ENCODE measurements around the gene CAT. TPM values are rescaled to one million over a fixed set of nuclear protein-coding genes. Genes with fewer than 3 reads are reported as not detected.
A peak's percentile ranks its signal among the peaks of the same experiment; 100 is the strongest.

The CAT gene
- total RNA-seq, 3 donors from 2014 or later, result 11.8 to 14.6 (median 13.5) TPM

DNA sequence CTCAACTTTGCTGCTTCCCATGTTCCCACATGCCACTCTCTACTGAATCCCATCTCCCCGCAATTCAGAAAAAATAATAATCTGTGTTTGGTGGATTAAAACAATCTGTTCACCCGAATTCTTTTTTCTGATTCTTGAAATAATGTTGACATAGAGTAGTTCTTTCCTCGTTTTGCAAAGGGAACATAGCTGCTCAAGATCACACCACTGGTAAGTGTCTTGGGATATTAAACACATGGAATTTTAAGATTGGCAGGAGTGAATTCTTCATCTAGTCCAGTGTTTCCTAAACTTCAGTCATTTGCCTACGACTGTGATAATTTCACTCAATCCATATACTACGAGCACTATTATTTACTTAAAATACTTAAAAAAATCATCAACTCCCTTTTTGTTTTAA, 68.9 kb downstream of the CAT start:
- ATAC-seq (no peak), DNase-seq (no peak)
- Mint-ChIP-seq H3K4me1 (ENCODE audit: low read depth) (no peaks in the 10 kb centered on the region), H3K4me3 (no peak overlapping the region), H3K36me3 (ENCODE audit: insufficient read depth) (no peaks in the 10 kb centered on the region), H3K27me3 (ENCODE audit: low read depth) (no peaks in the 10 kb centered on the region), H3K9me3 (no peaks in the 10 kb centered on the region)

DNA sequence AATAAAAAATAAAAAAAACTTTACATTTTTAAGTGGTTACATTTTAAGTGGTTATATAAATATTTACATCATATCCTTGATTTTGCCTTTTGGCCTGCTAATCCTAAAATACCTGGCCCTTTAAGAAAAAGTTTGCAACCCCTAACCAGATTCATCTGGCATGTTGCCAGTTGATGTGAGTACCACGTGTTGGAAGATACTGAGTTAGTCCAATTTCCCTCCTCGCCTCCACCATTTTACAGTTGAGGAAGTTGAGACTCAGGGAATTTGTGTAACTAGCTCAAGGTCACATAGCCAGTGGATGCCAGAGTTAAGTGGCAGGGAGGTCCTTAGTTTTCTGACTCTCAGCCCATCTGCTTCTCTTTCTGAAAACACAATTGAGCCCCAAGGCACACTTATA, 69.8 kb downstream of the CAT start:
- H3K4me3 Mint-ChIP-seq, result no peak overlapping the region
- H3K9me3 Mint-ChIP-seq, result no peaks in the 10 kb centered on the region
- DNase-seq (no peak), ATAC-seq (no peak)
- H3K4me1 Mint-ChIP-seq (ENCODE audit: low read depth), result no peaks in the 10 kb centered on the region
- H3K36me3 Mint-ChIP-seq (ENCODE audit: insufficient read depth), result no peaks in the 10 kb centered on the region
- no peaks in the 10 kb centered on the region for H3K27me3 Mint-ChIP-seq (ENCODE audit: low read depth)

DNA sequence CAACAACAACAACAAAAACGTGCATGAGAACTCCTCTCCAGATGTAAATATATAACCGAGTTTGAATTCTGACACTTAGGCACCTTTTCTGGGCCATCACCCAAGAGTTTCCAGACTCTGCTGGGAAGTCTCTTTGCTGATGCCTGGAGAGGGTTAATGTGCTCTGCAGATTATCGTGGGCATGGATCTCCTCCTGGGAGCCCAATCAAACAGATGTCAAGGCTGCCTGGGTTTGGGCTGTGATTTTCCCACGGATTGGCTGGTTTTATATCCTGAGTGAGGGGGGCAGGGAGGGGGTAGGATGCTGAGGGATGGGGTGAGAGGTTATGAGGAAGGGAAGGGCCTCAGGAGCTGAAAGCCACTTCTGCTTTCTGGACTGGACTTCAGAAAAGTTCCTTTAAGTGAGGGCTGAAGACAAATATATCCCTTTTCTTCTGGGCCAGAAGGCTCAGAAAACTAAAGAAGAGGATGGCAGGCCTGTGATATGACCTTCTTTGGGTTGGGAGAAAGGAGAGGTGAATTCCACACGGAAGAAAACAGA, 70.7 kb downstream of the CAT start:
- no peaks in the 10 kb centered on the region for H3K27me3 Mint-ChIP-seq (ENCODE audit: low read depth)
- H3K4me1 Mint-ChIP-seq (ENCODE audit: low read depth), result no peaks in the 10 kb centered on the region
- ATAC-seq (no peak), DNase-seq (no peak)
- H3K36me3 Mint-ChIP-seq (ENCODE audit: insufficient read depth), result no peaks in the 10 kb centered on the region
- H3K9me3 Mint-ChIP-seq, result no peaks in the 10 kb centered on the region
- H3K4me3 Mint-ChIP-seq, result no peak overlapping the region

DNA sequence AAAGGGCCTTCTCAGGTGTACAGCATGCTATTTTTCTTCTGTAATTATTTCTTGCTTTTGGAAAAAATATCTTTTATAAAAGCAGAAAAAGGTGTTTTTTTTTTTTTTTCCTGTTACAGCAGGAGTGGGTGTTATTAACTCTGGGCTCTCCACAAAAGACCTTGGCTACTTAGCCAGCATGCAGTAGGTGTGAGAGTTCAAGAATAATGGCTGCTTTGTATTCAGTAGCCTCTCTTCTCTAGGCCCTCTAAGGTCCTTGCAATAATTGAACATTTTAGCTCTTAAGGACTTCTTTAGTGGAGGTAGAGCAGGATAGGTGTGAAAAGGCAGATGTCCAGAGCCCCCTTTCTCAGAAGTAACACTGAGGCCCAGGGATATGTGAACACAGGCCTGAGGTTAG, 71.5 kb downstream of the CAT start:
- ATAC-seq (no peak), DNase-seq (no peak)
- H3K9me3 Mint-ChIP-seq, result no peaks in the 10 kb centered on the region
- no peaks in the 10 kb centered on the region for H3K36me3 Mint-ChIP-seq (ENCODE audit: insufficient read depth)
- no peak overlapping the region for H3K4me3 Mint-ChIP-seq
- no peaks in the 10 kb centered on the region for H3K27me3 Mint-ChIP-seq (ENCODE audit: low read depth)
- no peaks in the 10 kb centered on the region for H3K4me1 Mint-ChIP-seq (ENCODE audit: low read depth)

GRCh38 chr11:34510673-34511072, 71.9 kb downstream of the CAT start:
- H3K36me3 Mint-ChIP-seq (ENCODE audit: insufficient read depth), result no peaks in the 10 kb centered on the region
- H3K9me3 Mint-ChIP-seq, result no peaks in the 10 kb centered on the region
- no peak for ATAC-seq
- DNase-seq, result no peak
- H3K4me1 Mint-ChIP-seq (ENCODE audit: low read depth), result no peaks in the 10 kb centered on the region
- H3K4me3 Mint-ChIP-seq, result no peak overlapping the region
- H3K27me3 Mint-ChIP-seq (ENCODE audit: low read depth), result no peaks in the 10 kb centered on the region

- ATAC-seq (peak; percentile 80 to 97), DNase-seq (peak; percentile 28)
- no peak overlapping the region for H3K4me3 Mint-ChIP-seq
- H3K4me1 Mint-ChIP-seq (ENCODE audit: low read depth), result no peaks in the 10 kb centered on the region
- H3K9me3 Mint-ChIP-seq, result no peaks in the 10 kb centered on the region
- H3K27me3 Mint-ChIP-seq (ENCODE audit: low read depth), result no peaks in the 10 kb centered on the region
- H3K36me3 Mint-ChIP-seq (ENCODE audit: insufficient read depth), result no peaks in the 10 kb centered on the region
Measured at GRCh38 chr11:34512840-34513681, 74.3 kb downstream of the CAT start.

- no peak within 1 kb of the TSS for H3K4me3 Mint-ChIP-seq
- no peaks in the 10 kb centered on the region for H3K9me3 Mint-ChIP-seq
Measured at GRCh38 chr11:34513682-34514449, 75.1 kb downstream of the CAT start, which contains the start of gene ELF5. Gene ELF5, minus strand, starts transcription at chr11:34513794. Its CDS starts 8,045 bp downstream, at chr11:34505749.

DNA sequence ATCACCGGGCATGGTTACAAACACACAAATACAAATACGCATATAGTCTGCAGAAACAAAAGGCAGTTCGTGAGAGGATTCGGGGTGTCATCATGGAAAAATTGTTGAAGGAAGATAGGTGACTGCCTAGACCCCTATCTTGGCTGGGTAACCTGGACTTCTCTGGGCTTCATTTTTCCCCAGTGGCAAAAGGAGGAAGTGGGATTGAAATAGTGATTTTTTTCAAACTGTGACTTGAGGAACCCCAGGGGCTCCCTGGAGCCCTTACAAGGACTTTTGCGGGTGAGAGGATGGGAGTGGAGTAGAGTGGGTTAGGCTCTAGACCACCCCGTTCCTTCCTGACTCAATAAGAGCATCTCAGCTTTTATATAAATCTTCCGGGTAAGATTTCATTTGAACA, 75.9 kb downstream of the CAT start:
- no peak for ATAC-seq
- Mint-ChIP-seq H3K36me3 (ENCODE audit: insufficient read depth) (no peaks in the 10 kb centered on the region), H3K4me3 (no peak overlapping the region), H3K4me1 (ENCODE audit: low read depth) (no peaks in the 10 kb centered on the region), H3K9me3 (no peaks in the 10 kb centered on the region), H3K27me3 (ENCODE audit: low read depth) (no peaks in the 10 kb centered on the region)
- no peak for DNase-seq

More at GRCh38 chr11:34513682-34514449, 75.1 kb downstream of the CAT start, which contains the start of gene ELF5:
- no peaks in the 10 kb centered on the region for H3K4me1 Mint-ChIP-seq (ENCODE audit: low read depth)
- DNase-seq (no peak), ATAC-seq (no peak)
- no peaks in the 10 kb centered on the region for H3K27me3 Mint-ChIP-seq (ENCODE audit: low read depth)
- no peaks in the 10 kb centered on the region for H3K36me3 Mint-ChIP-seq (ENCODE audit: insufficient read depth)

- Mint-ChIP-seq H3K36me3 (ENCODE audit: insufficient read depth) (no peaks in the 10 kb centered on the region), H3K27me3 (ENCODE audit: low read depth) (no peaks in the 10 kb centered on the region), H3K4me1 (ENCODE audit: low read depth) (no peaks in the 10 kb centered on the region), H3K4me3 (no peak overlapping the region), H3K9me3 (no peaks in the 10 kb centered on the region)
- DNase-seq (no peak), ATAC-seq (no peak)
Measured at GRCh38 chr11:34516247-34517040, 77.7 kb downstream of the CAT start.

GRCh38 chr11:34519595-34520235, 81.0 kb downstream of the CAT start:
- Mint-ChIP-seq H3K4me1 (ENCODE audit: low read depth) (no peaks in the 10 kb centered on the region), H3K36me3 (ENCODE audit: insufficient read depth) (no peaks in the 10 kb centered on the region), H3K27me3 (ENCODE audit: low read depth) (no peaks in the 10 kb centered on the region), H3K4me3 (no peak overlapping the region), H3K9me3 (no peaks in the 10 kb centered on the region)
- no peak for DNase-seq
- ATAC-seq, result no peak

DNA sequence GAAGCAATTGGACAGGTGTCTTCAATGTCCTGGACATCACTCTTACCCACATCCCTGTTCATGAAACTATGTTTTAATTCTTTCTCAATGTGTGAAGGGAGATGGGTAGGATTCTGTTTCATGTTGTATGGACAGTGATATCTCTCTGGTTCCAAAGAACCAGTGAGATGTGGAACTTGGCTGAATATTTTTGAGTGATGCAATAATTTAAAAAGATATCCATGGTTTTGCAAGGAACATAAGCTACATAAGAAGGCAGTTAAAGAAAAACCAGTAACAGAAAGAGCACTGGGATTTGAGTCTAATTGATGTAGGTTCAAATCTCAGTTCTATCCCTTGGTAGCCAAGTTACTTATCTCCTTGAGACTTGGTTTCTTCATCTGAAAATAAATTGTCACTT, 82.5 kb downstream of the CAT start:
- Mint-ChIP-seq H3K4me1 (ENCODE audit: low read depth) (no peaks in the 10 kb centered on the region), H3K27me3 (ENCODE audit: low read depth) (peaks cover under 1% of the 10 kb centered on the region), H3K9me3 (no peaks in the 10 kb centered on the region), H3K4me3 (no peak overlapping the region), H3K36me3 (ENCODE audit: insufficient read depth) (no peaks in the 10 kb centered on the region)
- no peak for ATAC-seq
- no peak for DNase-seq

Measured in activated T-cell treated with anti-CD3 and anti-CD28 coated beads, Interleukin-2, amount 50 U/mL, for 4 hours (primary cell).